Activated CD8-positive, alpha-beta memory T cell treated with anti-CD3 and anti-CD28 coated beads for 4 hours (primary cell): ENCODE measurements around the gene UBE2J1.

ENCODE experiments used
- DNase-seq, 2 donors: peaks; one replicate each; pipeline ENCODE4 v3.0.0-alpha.2; 2020; ENCODE audit warnings: low read depth in 2 of 2

Gene UBE2J1

DNA sequence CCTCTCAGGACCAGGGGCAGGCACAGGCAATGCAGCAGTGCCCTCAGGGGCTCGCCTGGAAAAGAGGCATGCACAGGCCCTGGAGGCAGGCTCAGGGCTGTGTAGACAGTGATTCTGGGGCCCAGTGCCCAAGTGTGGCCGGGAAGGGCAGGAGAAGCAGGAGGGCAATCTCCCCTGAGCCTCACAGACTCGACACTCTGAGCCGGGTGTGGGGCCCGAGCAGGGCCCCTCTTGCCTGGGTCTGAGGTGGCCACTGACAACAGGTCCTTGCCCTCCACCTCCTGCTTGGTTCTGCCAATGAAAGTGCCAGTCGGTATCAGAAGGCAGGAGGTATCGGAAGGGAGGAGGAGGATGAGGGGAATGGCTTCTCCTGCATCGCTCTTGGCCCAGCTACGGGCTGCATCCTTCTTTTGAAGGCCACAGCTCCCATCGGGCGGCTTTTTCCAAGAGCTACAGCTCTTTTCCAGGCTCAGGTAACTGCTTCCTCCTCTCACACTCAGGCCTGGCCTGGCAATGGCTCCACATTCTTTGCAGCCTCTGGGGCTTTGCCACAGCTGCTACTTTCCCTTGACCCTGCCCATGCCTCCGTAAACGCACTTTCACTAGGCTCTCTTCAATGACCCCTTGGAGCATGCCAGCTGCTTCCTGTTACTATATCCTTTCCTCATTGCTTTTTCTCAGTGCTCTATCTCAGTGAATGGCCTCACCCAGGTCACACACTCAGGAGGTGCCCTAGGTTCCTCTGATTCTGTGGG lies 61.9 kb downstream of the UBE2J1 start:
- no peak for DNase-seq

DNA sequence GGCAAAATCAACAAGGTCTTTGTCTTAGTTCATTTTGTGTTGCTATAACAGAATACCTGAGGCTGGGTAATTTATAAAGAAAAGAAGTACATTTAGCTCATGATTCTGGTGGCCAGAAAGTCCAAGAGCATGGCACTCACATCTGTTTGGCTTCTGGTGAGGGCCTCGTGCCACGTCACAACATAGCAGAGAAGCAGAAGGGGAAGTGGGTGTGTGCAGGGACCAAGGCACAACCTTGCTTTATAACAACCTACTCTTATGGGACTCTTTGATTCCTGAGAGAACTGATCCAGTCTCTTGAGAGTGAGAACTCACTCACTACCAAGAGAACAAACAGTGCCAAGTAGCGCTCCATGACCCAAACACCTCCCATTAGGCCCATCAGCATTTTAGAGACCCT lies 62.8 kb downstream of the UBE2J1 start:
- DNase-seq, result no peak

DNA sequence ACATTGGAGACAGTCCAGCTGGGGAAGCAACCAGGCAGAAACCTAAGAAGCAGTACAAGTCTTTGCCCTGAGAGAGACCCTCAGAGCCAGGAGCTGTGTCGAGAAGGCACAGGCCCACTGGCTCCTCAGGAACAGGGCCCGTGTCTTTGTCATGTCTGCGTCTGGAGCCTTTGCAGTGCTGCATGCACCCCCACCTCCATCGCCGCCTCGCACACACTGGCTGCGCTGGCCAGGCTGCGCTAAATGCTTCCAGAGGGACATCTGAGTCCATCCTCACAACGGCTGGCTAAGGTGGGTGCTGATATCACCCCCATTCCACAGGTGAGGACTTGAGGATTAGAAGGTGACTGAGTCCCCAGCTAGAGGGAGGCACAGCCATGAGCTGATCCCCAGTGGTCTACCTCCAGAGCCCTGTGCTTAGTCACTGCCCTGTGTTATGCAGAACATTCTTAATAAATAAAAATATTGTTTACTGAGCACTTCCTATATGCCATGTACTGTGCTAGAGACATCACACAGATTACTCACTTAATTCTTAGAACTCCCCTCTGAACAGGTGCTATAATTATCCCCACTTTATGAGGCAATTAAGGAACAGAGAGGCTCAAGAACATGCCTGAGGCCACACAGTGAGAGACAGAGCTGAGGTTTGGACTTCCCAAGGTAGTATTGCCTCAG lies 65.0 kb downstream of the UBE2J1 start:
- DNase-seq, result no peak

DNA sequence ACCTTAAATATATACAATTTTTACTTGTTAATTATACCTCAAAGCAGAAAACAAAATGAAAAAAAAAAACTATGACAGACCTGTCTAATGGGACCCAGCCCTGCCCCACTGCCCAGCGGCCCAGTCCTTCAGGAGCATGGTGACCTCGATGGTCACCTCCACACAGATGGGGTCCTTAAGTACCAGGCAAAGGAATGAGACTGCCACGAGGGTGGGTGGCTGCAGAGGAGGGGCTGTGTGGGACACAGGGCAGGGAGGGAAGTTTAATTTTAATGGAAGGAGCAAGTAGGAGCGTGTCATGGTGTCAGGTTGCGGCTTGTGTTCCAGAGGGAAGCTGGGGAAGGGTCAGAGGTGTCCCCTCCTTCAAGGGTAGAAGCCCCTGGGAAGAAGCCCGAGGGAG lies 66.0 kb downstream of the UBE2J1 start:
- DNase-seq, result no peak

DNA sequence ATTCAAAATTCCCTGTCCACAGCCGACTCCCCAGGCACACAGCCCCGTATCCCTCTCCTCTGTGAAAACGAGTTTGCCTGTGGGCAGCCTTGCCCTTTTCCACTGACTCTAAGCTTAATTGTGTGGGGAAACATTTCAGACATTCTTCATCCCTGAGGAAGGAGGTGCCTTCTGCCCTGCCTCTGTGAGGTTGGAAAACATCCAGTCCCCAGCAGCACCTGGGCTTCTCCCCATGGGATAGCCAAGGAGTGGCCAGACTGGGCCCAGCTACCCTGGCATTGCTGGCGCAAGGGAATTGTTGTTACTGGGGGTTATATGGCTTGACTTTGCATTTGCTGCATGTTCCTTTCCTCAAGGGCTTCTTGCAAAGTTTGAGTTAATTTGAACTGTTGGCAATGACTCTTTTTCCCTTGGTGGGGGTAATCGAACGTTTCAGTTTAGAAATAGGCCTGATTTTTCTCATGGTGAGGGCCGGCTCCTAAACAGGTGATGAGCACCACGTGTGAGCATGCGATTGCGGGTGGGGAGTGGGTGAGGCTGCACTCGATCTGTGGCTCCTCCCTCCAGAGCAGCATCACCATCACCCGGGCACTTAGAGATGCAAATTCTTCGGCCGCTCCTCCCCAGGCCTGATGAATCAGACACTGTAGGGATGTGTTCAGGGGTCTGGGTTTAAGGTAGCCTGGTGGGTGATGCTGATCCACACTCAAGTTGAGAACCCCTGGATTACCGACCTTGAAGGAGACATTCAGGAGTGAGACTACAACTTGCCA lies 67.4 kb downstream of the UBE2J1 start:
- DNase-seq, result no peak

DNA sequence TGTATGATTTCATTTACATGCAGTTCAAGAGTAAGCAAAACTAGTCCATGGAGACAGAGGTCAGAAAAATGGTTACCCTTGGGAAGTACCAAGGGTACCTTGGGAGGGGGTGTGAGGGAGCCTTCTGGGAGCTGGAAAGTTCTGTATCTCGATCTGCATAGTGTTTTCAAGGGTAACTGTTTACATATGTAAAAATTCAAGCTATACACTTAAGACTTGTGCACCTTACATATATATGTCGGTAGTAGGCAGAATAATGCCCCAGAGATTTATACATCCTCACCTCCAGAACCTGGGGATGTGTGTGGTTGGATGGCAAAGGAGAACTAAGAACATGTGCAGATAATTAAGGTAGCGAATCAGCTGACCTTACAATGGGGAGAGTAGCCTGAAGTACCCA lies 68.4 kb downstream of the UBE2J1 start:
- DNase-seq, result no peak

DNA sequence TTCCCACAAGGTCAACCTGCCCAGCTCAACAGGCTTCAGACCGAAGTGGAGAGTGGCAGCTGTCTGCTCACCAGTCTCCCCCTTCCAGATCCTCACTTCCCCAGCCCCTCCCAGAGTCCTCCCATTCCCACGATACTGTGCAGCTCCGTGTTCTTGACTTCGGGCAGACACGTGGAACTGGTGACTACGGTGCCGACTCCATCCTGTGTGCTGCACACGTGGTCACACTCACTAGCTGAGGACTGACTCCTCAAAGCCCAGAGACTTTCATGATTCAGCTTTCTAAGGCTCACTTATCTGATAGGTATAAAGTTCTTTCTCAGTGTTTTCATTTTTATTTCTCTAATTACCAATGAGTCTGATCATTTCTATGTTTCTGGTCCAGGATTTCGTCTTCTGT lies 69.8 kb downstream of the UBE2J1 start:
- no peak for DNase-seq

DNA sequence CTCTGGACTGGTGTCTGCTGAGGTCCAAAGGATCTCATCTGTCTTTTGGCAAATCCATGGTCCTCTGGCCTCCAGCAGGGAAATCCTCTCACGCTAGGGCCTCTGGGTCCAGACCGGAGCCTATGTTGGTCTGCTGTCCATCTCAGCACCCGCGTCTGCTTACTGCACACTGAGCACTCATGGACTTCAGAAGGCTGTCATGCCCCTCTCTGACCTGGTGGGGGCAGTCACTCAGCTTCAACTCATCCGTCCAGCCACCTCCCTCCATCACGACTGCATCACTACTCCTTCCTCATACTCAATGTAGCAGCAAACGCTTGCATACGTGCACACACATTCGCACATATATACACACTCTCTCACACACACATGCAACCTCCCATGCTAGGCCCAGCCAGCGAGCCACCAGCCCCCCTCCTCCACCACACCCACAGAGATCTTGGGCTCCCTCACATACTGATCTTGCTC lies 70.7 kb downstream of the UBE2J1 start:
- no peak for DNase-seq

DNA sequence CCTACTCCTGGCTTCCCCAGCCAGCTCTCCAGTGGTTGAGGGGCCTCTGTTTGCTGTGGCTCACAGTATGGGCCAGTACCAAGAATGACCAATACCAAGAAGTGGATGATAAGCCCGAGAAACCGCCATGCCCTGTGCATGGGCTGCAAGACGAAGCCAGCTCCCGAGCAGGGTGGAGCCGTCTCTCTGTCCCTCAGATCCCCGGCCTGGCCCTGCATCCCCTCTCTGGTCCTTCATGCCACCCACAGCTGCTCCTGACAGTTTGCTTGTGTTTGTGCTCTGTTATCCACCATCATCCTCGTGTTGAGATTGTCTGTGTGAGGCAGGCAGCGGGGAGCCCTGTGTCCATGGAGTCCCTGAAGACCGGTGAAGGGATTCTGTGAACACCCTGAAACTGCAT lies 73.6 kb downstream of the UBE2J1 start:
- DNase-seq, result no peak
